Measurements from ENCODE around the gene CD274.

DNA sequence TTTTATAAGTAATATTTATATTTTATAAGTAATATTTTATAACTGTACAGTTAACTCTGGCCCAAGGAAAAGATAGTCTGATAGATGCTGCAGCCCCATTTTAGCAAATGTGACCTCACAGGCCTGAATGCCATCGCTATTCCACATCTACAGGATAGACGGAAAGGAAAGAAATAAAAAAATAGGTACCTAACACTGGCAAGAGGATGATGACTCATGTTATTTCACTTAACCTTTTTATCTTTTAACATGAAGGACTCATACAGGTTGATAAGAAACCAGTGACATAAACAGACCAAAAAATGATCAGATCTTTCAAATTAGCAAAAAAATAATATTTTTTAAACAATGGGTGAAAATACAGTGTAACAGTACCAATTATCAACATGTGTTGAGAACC lies 2.7 kb downstream of the CD274 start:
- TF ChIP-seq CTCF (IDR thresholded peaks at IDR 0.05; ENCODE audit: insufficient read depth, low read depth, low read length) (no peak), EZH2 (IDR thresholded peaks at IDR 0.05; ENCODE audit: insufficient read depth, low read length) (no peak)
